Skin of body (tissue), 2 donors: Measurements from ENCODE around the gene CARMIL1. TPM values are rescaled to one million over a fixed set of nuclear protein-coding genes. Genes with fewer than 3 reads are reported as not detected.
"Not testable (repeated sequence)": the region's sequence is repeated elsewhere in the genome, so short reads cannot be mapped to it uniquely, and the experiment has no call there.

Experiments
- DNase-seq: peaks from one replicate; lab custom pipeline; 2025; lab: John Stamatoyannopoulos, UW
- total RNA-seq: library from RNA; depleted of rRNA; stranded (reverse); fragments of >200 nt; gene quantifications from one replicate; pipeline ENCODE4 v1.2.3, GENCODE V29; 2014

Gene CARMIL1
- total RNA-seq, 1 donor from 2014 or later = 17.9 TPM

DNA sequence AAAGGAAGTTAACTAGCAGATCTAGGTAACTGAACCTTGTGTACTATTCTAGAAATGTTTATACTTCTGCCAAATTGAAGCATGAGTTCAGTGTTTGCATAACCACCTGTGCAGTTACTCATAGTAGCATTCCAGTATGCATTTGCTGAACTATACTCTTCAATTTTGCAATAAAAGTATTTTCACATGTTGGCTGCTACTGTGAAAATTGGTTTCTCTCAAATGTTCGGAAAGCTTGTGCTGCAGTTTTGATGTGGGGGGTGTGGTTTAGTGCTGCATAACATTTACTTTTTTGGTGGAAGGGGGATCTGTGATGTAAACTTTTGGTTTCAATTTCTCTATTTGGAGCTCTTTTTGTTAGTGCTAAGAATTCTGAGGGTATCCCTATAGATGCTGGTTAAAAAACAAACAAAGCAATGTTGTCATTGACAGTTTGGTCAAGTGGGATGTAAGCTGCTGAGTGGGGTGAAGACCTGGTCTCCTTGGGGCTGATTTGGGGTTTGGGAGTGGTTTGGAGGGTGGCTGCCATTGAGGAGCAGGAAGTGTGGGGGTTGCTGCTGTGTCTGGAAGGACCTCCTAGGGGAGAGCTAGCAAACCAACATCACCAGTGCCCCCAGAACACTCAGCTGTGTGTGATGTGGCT, 87.8 kb downstream of the CARMIL1 start:
- DNase-seq = no peak

DNA sequence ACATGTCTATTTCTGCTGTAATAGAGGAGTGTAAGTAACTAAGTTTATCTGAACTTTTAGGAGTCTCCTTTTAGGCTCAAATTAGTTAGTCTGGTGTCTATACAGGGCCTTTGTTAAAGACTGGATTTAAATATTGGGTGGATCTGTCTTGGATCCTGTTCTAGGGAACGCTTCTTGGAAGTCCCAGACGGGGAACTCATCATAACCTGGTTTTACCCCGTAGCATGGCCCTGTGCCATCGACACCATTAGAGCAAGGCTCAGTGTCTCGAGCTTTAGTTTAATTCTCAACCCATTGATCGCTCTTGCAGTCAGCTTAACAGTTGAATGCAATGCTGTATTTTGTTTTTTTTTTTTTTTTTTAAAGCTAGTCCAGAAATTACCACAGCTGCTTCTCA, 89.9 kb downstream of the CARMIL1 start:
- DNase-seq = no peak

DNA sequence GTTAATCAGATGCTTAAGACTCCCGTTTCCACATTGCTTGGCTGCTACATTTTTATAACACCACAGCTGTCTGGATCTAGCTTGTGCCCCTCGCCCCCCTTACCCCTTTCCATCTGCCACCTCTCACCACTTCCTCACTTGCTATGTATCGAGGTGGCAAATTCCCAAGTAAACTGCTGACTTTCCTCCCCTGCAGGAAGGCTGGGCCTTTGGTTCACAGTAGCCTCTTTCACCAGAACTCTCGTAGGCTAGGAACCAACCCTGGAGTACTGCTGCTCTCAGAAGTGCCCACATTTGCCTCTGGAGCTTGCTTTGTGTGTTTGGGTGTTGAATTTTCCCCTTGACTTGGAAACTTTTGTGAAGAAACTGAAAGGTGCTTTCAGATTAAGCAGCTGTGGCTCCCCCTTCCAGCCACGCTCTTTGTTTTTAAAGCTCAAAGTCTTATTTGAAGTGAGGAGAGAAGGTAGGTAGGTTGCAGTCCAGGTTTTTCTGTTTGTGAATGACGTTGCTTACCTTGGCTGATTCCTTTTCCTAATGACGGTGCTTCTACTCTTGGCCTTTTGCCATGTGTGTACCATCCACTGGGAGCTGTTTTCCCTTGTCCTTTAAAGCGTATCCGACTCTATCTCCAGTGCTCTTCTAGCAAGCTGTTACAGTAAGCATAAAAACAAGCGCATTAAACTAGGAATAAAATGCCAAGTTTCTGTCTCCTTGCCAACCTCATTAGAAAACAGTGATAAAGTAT, 90.4 kb downstream of the CARMIL1 start:
- peak; percentile 33 for DNase-seq

DNA sequence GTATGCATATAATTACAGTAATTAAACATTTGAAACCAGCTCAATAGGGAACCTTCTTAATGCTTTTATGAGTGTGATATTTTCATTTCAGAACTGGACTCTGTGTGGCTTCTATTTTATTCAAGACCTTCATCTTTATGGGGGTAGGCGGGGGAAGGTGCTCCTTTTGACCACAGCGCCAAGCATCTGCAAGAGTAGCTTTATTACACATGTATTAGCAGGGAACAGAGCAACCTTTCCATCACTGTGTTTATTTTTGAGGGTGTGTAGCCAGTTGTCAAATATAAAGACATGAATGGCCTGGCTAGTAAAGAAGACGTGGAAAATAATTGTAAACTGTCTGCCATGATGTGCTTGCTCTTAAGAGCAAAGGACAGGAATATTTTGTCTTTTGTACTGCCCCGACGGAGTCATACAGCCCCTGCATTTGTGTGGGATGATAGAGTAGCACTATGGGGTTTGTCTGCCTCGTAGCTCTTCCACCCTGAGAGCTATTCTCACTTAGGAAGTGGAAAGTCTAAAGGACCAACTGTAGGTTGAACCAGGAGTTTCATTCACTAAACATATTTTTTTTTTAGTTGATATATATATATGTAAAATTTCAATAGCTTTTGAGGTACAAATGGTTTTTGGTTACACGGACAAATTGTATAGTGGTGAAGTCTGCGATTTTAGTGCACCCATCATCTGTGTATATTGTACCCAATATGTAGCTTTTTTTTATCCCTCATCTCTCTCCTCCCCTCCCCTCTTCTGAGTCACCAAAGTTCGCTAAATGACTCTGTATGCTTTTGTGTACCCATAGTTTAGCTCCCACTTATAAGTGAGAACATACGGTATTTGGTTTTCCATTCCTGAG, 91.2 kb downstream of the CARMIL1 start:
- DNase-seq = no peak

DNA sequence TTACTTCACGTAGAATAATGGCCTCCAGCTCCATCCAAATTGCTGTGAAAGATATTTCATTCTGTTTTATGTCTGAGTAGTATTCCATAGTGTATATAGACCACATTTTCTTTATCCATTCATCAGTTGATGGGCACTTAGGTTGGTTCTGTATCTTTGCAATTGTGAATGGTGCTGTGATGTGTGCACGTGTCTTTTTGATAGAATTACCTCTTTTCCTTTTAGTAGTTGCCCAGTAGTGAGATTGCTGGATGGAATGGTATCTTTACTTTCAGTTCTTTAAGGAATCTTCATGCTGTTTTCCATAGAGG, 91.8 kb downstream of the CARMIL1 start:
- no peak for DNase-seq

DNA sequence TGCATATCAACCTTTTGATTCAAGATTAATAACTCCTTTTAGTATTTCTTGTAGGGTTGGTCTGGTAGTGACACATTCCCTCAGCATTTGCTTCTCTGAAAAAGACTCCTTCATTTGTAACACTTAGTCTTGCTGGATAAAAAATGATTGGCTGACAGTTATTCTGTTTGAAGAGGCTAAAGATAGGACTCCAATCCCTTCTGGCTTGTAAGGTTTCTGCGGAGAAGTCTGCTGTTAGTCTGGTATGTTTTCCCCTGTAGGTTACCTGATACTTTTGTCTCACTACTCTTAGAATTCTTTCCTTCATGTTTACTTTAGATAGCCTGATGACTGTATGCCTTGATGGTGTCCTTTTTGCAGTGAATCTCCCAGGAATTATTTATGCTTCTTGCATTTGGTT, 96.0 kb downstream of the CARMIL1 start:
- DNase-seq = no peak

DNA sequence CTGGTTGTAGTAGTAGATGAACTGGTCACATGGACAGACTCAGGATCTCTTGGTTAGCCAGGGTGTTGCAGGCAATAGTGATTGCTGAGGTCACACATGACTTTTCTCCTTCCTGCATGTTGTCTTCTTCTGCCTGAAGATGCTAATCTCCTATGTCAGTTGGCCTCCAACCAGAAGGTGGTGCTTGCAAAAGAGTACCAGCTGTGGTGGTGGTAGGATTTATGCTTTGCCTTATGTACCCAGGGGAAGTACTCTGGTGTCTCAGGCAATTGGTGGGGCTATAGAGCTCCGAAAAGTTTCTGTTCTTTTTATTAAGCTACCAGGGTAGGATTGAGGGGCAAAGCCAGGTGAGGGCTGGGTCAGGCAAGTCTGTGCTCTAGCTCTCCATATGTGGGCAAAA, 98.5 kb downstream of the CARMIL1 start:
- DNase-seq = no peak

DNA sequence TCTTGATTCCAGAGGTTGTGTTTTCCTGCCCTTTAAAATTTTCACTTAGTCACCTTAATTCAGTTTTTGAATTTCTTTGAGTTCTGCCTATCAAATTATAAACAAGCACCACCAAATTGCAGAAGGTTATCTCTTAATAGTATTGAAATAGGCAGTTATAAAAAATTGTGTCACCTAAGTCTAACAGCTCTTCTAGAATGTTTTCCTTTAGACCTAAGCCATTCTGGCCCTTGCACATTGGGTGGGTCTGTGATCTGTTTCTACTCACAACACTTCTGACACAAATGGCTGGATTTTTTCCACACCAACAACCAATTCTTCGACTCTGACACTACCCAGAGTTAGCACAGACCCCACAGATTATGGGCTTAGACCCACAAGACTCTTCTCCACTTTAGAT, 101.9 kb downstream of the CARMIL1 start:
- DNase-seq = no peak

DNA sequence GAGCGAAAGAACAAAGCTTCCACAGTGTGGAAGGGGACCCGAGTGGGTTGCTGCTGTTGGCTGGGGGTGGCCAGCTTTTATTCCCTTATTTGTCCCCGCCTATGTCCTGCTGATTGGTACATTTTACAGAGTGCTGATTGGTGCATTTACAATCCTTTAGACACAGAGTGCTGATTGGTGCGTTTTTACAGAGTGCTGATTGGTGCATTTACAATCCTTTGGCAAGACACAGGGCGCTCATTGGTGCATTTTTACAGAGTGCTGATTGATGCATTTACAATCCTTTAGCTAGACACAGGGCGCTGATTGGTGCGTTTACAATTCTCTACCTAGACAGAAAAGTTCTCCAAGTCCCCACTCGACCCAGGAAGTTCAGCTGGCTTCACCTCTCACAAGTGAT, 103.3 kb downstream of the CARMIL1 start:
- DNase-seq = not testable (repeated sequence)

DNA sequence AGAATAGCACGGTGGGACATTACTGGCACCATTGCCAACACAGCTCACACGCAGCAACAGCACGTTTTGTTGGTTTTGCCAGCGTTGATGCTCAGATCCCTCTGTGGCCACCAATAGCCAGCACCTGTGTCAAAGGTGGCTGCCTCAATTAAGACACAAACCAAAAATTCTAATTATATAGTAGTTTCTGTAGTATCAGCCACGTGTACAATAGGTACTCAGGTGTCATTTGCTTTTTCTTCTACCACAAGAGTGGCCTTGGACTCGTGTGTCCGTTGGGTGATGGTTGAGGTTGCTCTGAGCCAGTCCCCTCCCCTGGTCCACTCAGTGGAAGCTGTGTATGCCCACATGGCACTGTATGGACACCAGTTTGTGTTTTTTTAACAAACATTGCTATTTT, 105.1 kb downstream of the CARMIL1 start:
- DNase-seq = no peak

DNA sequence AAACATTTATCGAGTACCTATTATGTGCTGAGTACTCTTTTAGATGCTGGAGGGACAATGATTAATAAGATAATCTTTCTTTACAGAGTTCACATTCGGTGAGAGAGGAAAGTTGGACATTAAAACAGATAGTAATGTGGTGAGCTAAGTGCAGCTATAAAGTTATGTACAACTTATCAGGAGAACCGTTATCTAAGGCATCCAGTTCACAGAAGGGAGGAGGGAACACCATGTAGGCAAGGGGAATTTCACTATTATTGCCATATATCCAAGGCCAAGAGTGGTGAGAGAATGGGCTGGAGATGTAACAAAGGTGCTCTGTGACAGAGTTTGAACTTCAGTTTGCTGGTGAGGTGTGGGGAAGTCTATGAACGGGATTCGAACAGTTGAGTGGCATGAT, 105.8 kb downstream of the CARMIL1 start:
- no peak for DNase-seq

DNA sequence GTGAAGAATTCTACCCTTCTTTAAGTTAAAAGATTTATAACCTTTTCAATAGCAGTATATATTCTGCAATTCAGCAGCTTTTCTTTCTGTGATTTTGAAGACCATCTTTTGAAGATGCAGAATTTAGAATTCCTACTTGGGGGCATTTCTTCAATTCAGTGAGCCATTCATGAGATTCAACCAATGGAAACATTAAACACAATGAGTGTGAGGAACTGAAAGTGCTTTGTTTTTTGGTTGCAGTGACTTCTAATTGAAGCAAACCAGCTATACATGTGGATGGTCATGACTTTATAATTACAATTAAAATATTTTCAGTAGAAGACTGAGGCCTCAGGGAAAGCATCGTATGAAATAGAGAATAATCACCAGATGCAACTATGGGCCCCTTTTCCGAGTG, 108.3 kb downstream of the CARMIL1 start:
- DNase-seq = no peak

DNA sequence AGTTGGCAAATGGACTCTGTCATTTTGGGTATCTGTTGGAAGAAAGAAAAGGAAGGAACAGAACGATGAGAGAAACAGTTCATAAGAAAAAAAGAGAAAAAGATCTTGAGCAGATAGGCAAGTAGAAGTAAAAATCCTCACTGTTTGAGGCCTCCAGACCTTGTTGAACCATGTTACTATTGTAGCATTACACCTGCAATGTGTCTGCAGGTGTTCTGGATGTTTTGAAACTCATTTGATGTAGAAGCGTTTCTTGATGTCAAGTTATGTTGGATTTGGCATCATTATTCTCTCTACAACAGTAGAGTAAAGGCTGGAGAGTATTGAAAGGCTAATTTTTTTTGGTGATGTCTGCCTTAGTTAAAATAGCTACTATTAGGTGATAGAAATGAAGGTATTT, 108.7 kb downstream of the CARMIL1 start:
- DNase-seq = no peak

DNA sequence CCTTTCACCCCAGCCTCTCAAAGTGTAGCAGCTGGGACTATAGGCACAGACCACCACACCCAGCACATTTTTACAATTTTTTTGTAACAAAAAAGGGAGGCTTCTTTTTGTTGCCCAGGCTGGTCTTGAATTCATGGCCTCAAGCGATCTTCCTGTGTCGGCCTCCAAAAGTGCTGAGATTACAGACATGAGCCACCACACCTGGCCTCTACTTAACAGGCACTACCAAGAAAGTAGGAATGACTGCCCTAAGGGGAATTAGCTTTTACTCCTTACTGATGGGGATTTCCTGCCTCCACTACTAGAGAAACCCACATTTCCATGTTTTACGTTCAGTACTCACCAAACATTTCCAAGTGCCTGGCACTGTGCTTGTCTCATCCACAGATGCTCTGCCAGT, 109.6 kb downstream of the CARMIL1 start:
- DNase-seq = no peak

DNA sequence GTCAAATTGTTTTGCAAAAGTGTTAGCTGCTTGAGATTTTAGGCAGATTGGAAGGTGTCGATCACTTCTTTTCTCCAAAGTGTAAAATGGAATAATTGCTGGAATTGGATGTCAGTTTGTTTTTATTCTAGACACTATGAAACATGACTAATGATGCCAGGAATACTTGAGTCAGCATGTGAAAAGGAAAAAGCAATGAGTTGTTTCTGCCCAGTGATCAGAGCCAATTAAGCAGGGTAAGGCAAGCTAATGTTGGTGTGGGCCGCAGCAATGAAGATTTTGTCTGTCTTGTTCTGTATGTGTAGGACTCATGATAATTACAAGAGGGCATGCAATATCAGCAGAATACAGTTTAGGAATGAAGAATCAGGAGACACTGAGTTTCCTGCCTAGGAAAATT, 110.3 kb downstream of the CARMIL1 start:
- DNase-seq = peak; percentile 13

DNA sequence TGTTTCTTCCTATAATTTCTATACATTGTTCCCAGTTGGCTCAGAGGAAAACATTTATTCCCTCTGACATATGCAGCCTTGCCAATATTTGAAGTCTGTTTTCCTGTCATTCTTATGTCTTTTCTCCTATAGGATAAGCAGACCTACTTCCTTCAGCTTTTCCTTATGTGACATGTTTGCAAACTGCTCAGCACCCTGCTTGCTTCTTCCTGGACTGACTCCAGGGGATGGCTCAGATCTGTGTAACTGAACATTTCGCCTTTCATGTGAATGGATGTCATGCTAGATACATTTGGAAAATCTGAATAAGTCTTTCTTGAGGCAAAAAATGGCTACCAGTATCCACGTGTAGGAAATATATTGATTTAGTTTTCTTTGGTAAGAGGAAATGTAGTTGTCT, 113.2 kb downstream of the CARMIL1 start:
- peak; percentile 44 for DNase-seq

DNA sequence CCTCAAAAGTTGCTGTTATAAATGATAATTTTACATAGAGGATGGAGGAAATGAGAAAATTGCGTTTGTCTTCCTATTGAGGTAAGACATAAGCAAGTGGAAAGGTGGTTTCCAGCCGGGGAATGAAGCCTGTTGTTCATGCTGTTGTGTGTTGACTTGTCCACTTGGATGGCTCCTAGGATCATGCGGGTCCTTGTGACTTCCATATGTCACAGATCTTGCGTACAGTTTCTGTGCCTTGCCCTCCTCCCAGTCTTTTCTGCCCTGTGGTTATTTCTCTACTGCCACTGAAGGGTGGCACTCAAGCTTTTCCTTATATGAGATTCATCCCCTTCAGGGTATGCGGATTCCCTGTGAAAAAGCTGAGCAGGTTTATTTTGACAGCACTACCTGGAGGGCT, 116.6 kb downstream of the CARMIL1 start:
- DNase-seq = no peak

DNA sequence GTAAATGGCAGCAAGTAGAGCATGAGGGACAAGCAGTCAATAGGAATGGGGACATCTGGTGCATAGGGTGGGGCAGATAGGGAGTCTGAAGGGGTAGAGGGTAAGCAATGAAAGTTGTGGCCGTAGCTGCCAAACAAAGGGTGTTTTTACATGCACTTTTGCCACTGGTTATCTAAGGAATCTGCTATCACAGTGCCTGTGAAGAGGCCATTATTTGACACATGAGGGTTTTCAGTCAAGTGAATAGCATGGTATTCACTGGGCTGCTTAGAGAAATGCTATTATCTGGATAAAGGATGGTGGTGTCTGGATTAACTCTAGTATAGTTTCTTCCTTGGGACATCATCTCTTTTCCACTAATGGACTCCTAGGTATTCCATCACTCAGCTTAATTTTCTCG, 118.2 kb downstream of the CARMIL1 start:
- no peak for DNase-seq

DNA sequence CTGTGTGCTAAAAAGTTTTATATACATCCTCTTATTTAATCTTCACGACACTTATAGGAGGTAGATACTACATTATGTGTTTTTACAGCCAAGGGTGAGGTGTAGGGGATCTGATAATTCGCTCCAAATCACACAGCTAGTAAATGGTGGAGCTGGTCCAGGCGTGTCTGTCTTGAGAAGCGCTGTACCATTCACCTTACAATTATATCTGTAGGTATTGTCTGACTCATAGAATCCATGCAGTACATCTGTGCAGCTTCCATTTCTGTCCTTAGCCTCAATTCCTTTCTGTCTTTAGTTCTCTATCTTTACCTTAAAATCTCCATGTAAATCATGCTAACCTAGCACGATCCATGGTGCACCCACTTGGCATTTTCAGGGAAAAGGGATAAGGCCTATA, 120.7 kb downstream of the CARMIL1 start:
- no peak for DNase-seq

DNA sequence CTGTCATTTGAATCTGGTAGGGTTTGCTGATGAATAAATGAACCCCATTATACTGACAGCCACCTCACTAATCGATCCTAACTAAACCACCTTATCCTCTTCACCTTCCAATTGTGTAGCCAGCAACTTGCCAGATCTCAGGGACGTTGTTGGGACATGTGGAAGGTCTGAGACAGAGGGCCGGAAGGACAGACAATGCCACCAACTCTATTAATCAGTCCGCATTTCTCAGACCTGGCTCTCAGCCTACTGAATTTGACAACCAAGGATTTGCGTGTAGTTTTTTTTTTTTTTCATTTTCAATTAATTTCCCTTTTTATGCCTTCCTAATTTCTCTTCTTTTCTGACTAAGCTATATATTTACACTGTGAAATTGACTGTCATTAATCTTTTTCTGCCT, 122.5 kb downstream of the CARMIL1 start:
- no peak for DNase-seq

DNA sequence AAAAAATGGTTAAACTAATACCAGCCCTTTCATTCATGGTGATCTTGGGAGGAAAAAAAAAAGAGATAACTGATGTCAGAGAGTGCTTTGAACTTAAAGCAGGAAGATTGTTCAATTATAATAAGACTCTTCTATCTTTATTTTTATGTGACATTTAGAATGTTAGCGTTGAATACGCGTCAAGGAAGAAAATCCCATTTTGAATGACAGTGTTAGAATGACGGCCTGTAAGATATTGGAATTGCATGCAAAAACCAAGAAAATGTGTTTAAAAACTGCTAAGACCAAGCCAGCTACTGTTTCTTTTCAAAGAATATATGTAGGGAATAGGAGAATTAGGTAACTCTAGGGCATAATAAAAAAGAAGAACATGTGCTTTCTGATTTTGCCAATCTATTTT, 123.0 kb downstream of the CARMIL1 start:
- DNase-seq = no peak

DNA sequence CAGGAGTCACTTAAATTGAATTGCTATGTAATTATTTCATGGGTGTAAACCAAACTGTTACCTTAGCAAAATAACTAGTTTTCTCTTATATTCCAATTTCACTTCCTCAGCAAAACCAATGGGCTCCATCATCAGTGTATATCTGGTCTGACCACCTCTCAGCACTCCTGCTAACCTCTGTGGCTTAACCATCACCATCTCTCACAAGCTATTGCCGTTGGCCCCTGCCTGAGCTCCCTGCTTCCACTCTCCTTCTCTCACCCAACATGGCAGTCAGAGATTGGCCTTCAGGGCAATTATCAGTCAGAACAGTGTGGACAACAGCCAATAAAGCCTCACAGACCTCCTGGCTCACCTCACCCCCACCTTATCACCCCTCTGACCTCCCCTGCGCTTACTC, 124.0 kb downstream of the CARMIL1 start:
- no peak for DNase-seq

DNA sequence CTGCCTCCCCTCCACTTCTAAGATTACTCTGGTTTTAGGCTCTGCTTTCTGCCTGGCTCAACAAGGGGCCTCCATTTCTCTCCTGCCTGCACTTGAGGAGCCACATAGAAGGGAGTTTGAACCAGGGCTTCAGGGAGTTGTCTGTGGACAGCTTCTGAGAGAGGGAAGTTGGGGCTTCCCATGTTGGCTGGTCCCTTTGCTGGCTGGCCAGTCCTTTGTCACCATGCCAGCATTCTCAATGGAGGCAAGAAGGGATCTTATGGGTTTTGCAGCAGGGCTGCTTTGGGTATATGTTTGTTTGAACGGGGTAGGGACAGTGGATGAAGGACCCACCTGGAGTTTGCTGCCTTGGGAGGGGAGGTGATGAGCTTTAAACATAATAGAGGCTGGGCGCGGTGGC, 124.9 kb downstream of the CARMIL1 start:
- DNase-seq = no peak
